HCT116 (cell line): ENCODE results near the gene C2CD4B. TPM values are rescaled to one million over a fixed set of nuclear protein-coding genes. Genes with fewer than 3 reads are reported as not detected.

Experiments used
- ATAC-seq: fragments of 200-7000 bp; cut with Tn5 transposase; 2 replicates; pipeline ENCODE4 v1.9.1; 2020; ENCODE audit warnings: mild to moderate bottlenecking, moderate library complexity
- Bru-seq: library from RNA; stranded (reverse); fragments of 400-500 nt; gene quantifications from one replicate; lab custom pipeline; 2021; lab: Mats Ljungman, UMichigan
- BruChase-seq, 2 experiments: library from RNA; stranded (reverse); fragments of 400-500 nt; gene quantifications; one replicate each; lab custom pipeline; 2021; lab: Mats Ljungman, UMichigan
- BruUV-seq: library from RNA; stranded (reverse); fragments of 400-500 nt; replicated peaks from 2 replicates; lab custom pipeline; 2021; lab: Mats Ljungman, UMichigan
- CTCF ChIA-PET: fragments of 300-600 bp; sonication (Branson Sonifier 250); formaldehyde crosslinking; loops from one replicate; lab custom pipeline; 2021; ENCODE audit warnings: antibody characterized with exemption; lab: Charles Lee
- POLR2A ChIA-PET: fragments of 300-600, 350-600 bp; sonication (Branson Sonifier 250); formaldehyde crosslinking; loops from one replicate; lab custom pipeline; 2021; ENCODE audit warnings: antibody characterized with exemption; lab: Charles Lee
- RAD21 ChIA-PET, 2 experiments: fragments of 300-600 bp; sonication (Branson Sonifier 250); formaldehyde crosslinking; loops; one replicate each; lab custom pipeline; 2023; ENCODE audit warnings: low total read pairs in 2 of 2; ENCODE audit not compliant: uncharacterized antibody in 2 of 2, unreplicated experiment in 2 of 2, low non-redundant PET in 1 of 2; lab: Charles Lee
- DNase-seq: peaks from one replicate; pipeline ENCODE4 v3.0.0-alpha.2; 2010; ENCODE audit warnings: low read depth, low spot score
- H2AFZ ChIP-seq: fragments of 200-600 bp; shearing (Covaris generic), sonication (generic); 2 replicates; pipeline ENCODE4 v1.6.1; 2017; ENCODE audit warnings: low read depth, mixed run types, mixed read lengths, antibody characterized with exemption, low read length; ENCODE audit not compliant: poor library complexity, severe bottlenecking
- H3K27ac ChIP-seq: 2 replicates; pipeline ENCODE4 v1.5.1; 2012; ENCODE audit warnings: low read depth, low read length
- H3K27me3 ChIP-seq: fragments of 200-600 bp; sonication (generic); 2 replicates; pipeline ENCODE4 v1.6.1; 2016; ENCODE audit warnings: mixed run types, low read length, mixed read lengths; ENCODE audit not compliant: insufficient read depth
- H3K36me3 ChIP-seq, 2 experiments: fragments of 200-500 bp in 1 of 2; fragments of 200-600 bp in 1 of 2; sonication (Bioruptor generic) in 1 of 2; sonication (generic) in 1 of 2; 2 replicates each; pipeline versions ENCODE4 v1.5.1 to v1.6.1; 2014 to 2016; ENCODE audit warnings: low read length in 2 of 2, inconsistent platforms in 1 of 2, mixed read lengths in 1 of 2, mixed run types in 1 of 2; ENCODE audit not compliant: insufficient read depth in 2 of 2, control insufficient read depth in 1 of 2
- H3K4me1 ChIP-seq, 2 experiments: fragments of 200-600 bp in 1 of 2; sonication (generic) in 1 of 2; 2 replicates each; pipeline versions ENCODE4 v1.5.1 to v1.6.1; 2012 to 2017; ENCODE audit warnings: low read length in 2 of 2, inconsistent platforms in 1 of 2, mild to moderate bottlenecking in 1 of 2, mixed read lengths in 1 of 2, mixed run types in 1 of 2, moderate library complexity in 1 of 2; ENCODE audit not compliant: insufficient read depth in 2 of 2, control insufficient read depth in 1 of 2
- H3K4me2 ChIP-seq: fragments of 200-600 bp; sonication (generic); 2 replicates; pipeline ENCODE4 v1.6.1; 2017; ENCODE audit warnings: mixed run types, low read length, mixed read lengths
- H3K4me3 ChIP-seq, 2 experiments: fragments of 200-600 bp in 1 of 2; sonication (generic) in 1 of 2; replicated peaks in 1 of 2; 2 replicates each; pipeline ENCODE4 v1.5.1; 2011 to 2016; ENCODE audit warnings: low read length in 2 of 2, control low read depth in 1 of 2, low read depth in 1 of 2, mild to moderate bottlenecking in 1 of 2, mixed read lengths in 1 of 2, mixed run types in 1 of 2
- H3K79me2 ChIP-seq: fragments of 200-600 bp; sonication (generic); 2 replicates; pipeline ENCODE4 v1.6.1; 2017; ENCODE audit warnings: mild to moderate bottlenecking, mixed run types, low read length, moderate library complexity, mixed read lengths; ENCODE audit not compliant: insufficient read depth
- H3K9ac ChIP-seq: fragments of 200-600 bp; sonication (generic); 2 replicates; pipeline ENCODE4 v1.6.1; 2016; ENCODE audit warnings: low read length, mixed read lengths
- H3K9me2 ChIP-seq: fragments of 200-600 bp; sonication (generic), shearing (Covaris generic); 2 replicates; pipeline ENCODE4 v1.6.1; 2017; ENCODE audit warnings: mixed run types, mild to moderate bottlenecking, moderate library complexity; ENCODE audit not compliant: insufficient read depth
- H3K9me3 ChIP-seq, 2 experiments: fragments of 200-500 bp in 1 of 2; fragments of 200-600 bp in 1 of 2; sonication (Bioruptor generic) in 1 of 2; sonication (generic) in 1 of 2; 2 replicates each; pipeline ENCODE4 v1.6.1; 2014 to 2017; ENCODE audit warnings: low read length in 2 of 2, mixed read lengths in 2 of 2, inconsistent platforms in 1 of 2, low read depth in 1 of 2, mild to moderate bottlenecking in 1 of 2, mixed run types in 1 of 2, moderate library complexity in 1 of 2; ENCODE audit not compliant: control insufficient read depth in 1 of 2, insufficient read depth in 1 of 2
- H4K20me1 ChIP-seq: fragments of 200-600 bp; sonication (generic), shearing (Covaris generic); 2 replicates; pipeline ENCODE4 v1.6.1; 2017; ENCODE audit warnings: mixed run types, mild to moderate bottlenecking, moderate library complexity; ENCODE audit not compliant: insufficient read depth
- POLR2A ChIP-seq: IDR thresholded peaks from 2 replicates; pipeline ENCODE4 v1.7.0; 2011; ENCODE audit warnings: borderline replicate concordance; ENCODE audit not compliant: insufficient read depth, insufficient read length; ENCODE audit errors: extremely low read depth
- SP1 ChIP-seq: IDR thresholded peaks from 2 replicates; pipeline ENCODE4 v1.6.1; 2012; ENCODE audit warnings: low read depth
- YY1 ChIP-seq: IDR thresholded peaks from 2 replicates; pipeline ENCODE4 v1.6.1; 2011; ENCODE audit warnings: low read length, low read depth, moderate library complexity, mild to moderate bottlenecking; ENCODE audit not compliant: insufficient replicate concordance; ENCODE audit errors: extremely low read depth
- intact Hi-C: fragments of 100-400 bp; cut with micrococcal nuclease; formaldehyde crosslinking; loops from 2 replicates; pipeline ENCODE4 v1.10.0; 2022
- long read RNA-seq: library from polyadenylated mRNA; unstranded; transcript quantifications from one replicate; pipeline ENCODE4 v2.0.0, GENCODE V29; 2021; ENCODE audit not compliant: unreplicated experiment
- polyA plus RNA-seq: library from polyadenylated mRNA; unstranded; fragments of >200 nt; gene quantifications from 2 replicates; pipeline ENCODE4 v1.2.1, GENCODE V29; 2012; ENCODE audit warnings: missing spikeins
- total RNA-seq: library from RNA; stranded (reverse); gene quantifications from one replicate; pipeline ENCODE4 v1.2.1, GENCODE V29; 2021; ENCODE audit not compliant: unreplicated experiment
- TF ChIP-seq, protein P1 (sequence below): IDR thresholded peaks from 2 replicates; pipeline ENCODE4 v1.6.1; 2012; ENCODE audit warnings: low read depth
- TF ChIP-seq, protein P2 (sequence below), 3 experiments: fragments of 200-600 bp in 1 of 3; sonication (generic) in 1 of 3; IDR thresholded peaks in 2 of 3; conservative IDR thresholded peaks in 1 of 3; 2 replicates each; pipeline ENCODE4 v1.5.1; 2012 to 2017; ENCODE audit warnings: low read depth in 2 of 3, low read length in 2 of 3, antibody characterized with exemption in 1 of 3, borderline replicate concordance in 1 of 3, control low read depth in 1 of 3, mild to moderate bottlenecking in 1 of 3, mixed read lengths in 1 of 3, mixed run types in 1 of 3, moderate library complexity in 1 of 3; ENCODE audit not compliant: insufficient read depth in 1 of 3
- TF ChIP-seq, protein P3 (sequence below): IDR thresholded peaks from 2 replicates; pipeline ENCODE4 v1.6.1; 2012

Gene C2CD4B, protein sequence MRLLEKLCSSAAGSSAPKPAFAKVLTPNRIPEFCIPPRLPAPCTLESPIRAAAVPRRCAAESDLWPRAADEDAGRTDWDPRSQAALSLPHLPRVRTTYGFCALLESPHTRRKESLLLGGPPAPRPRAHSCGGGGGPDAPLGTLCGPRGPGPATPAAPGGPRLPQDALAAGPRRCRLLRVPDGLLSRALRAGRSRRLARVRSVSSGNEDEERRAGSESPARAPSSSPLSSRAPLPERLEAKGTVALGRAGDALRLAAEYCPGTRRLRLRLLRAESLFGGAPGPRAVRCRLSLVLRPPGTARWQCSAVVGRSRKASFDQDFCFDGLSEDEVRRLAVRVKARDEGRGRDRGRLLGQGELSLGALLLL
- total RNA-seq (not detected), Bru-seq, nascent RNA (not detected), BruChase-seq, experiment 1, labeled RNA remaining after a 6-hour chase (not detected), BruChase-seq, experiment 2, labeled RNA remaining after a 2-hour chase (not detected)
- not detected in 2 replicates for polyA plus RNA-seq
- long read RNA-seq, result 0 reads

DNA sequence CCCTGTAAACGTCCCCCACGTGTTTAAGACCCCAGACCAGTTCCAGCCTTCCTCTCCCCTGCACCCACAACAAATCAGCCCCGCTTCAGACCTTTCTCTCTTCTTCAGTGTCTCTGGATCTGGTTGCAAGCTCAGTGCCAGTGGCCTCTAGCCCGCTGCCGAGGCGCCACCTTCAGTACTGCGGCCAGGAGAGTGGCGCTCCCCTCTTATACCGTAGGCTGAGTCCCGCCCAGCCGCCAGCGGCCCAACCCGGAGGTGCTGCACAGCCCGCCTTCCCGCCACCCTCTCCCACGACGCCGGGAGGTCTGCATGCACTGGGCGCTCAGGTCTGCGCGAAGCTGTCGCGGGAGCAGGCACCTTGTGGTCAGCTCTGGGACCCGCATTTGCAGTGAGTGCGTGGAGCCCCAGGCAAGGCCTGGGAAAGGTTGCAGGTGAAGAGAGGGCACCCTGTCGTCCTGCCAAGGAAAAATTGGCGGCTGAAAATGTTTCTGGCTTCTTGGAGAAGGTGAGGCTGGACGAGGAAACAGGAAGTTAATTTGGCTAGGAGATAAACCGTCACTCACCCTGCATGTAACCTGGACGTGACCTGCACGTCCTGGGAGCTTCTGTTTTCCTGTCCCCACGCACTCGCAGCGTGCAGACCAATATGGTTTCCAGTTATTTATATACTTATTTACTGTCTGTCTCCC lies at the start of gene C2CD4B:
Gene C2CD4B, minus strand, starts transcription at position 182 of the 689 bp plus-strand sequence. CDS start 301 bp downstream, outside the sequence.
- Histone ChIP-seq H3K4me2 (no peak within 1 kb of the TSS), H3K4me3 (no peak within 1 kb of the TSS), H3K4me1 (no peaks in the 10 kb centered on the region), H3K9ac (no peak within 1 kb of the TSS), H3K36me3 (no peaks in the 10 kb centered on the region), H3K79me2 (no peaks in the 10 kb centered on the region), H4K20me1 (no peaks in the 10 kb centered on the region), H3K9me3 (no peaks in the 10 kb centered on the region), H3K27me3 (no peaks in the 10 kb centered on the region), H3K9me2 (no peaks in the 10 kb centered on the region), H2AFZ (no peak within 1 kb of the TSS), H3K27ac (no peak within 1 kb of the TSS)
- no peak for DNase-seq
- POLR2A ChIA-PET, result no interaction called here
- intact Hi-C loops, result no loop called here
- BruUV-seq, result no TSS peak
- TF ChIP-seq, protein P1, sequence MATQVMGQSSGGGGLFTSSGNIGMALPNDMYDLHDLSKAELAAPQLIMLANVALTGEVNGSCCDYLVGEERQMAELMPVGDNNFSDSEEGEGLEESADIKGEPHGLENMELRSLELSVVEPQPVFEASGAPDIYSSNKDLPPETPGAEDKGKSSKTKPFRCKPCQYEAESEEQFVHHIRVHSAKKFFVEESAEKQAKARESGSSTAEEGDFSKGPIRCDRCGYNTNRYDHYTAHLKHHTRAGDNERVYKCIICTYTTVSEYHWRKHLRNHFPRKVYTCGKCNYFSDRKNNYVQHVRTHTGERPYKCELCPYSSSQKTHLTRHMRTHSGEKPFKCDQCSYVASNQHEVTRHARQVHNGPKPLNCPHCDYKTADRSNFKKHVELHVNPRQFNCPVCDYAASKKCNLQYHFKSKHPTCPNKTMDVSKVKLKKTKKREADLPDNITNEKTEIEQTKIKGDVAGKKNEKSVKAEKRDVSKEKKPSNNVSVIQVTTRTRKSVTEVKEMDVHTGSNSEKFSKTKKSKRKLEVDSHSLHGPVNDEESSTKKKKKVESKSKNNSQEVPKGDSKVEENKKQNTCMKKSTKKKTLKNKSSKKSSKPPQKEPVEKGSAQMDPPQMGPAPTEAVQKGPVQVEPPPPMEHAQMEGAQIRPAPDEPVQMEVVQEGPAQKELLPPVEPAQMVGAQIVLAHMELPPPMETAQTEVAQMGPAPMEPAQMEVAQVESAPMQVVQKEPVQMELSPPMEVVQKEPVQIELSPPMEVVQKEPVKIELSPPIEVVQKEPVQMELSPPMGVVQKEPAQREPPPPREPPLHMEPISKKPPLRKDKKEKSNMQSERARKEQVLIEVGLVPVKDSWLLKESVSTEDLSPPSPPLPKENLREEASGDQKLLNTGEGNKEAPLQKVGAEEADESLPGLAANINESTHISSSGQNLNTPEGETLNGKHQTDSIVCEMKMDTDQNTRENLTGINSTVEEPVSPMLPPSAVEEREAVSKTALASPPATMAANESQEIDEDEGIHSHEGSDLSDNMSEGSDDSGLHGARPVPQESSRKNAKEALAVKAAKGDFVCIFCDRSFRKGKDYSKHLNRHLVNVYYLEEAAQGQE, result no peak
- no peak for TF ChIP-seq POLR2A
- TF ChIP-seq, protein P2, sequence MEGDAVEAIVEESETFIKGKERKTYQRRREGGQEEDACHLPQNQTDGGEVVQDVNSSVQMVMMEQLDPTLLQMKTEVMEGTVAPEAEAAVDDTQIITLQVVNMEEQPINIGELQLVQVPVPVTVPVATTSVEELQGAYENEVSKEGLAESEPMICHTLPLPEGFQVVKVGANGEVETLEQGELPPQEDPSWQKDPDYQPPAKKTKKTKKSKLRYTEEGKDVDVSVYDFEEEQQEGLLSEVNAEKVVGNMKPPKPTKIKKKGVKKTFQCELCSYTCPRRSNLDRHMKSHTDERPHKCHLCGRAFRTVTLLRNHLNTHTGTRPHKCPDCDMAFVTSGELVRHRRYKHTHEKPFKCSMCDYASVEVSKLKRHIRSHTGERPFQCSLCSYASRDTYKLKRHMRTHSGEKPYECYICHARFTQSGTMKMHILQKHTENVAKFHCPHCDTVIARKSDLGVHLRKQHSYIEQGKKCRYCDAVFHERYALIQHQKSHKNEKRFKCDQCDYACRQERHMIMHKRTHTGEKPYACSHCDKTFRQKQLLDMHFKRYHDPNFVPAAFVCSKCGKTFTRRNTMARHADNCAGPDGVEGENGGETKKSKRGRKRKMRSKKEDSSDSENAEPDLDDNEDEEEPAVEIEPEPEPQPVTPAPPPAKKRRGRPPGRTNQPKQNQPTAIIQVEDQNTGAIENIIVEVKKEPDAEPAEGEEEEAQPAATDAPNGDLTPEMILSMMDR (IDR thresholded peaks at IDR 0.05 in 2 of 3, conservative IDR thresholded peaks at IDR 0.05 in 1 of 3; ENCODE audit: borderline replicate concordance in 1 of 3, insufficient read depth in 1 of 3, low read depth in 2 of 3, low read length in 2 of 3), result no peak
- no peak for TF ChIP-seq SP1
- TF ChIP-seq, protein P3, sequence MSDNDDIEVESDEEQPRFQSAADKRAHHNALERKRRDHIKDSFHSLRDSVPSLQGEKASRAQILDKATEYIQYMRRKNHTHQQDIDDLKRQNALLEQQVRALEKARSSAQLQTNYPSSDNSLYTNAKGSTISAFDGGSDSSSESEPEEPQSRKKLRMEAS, result no peak
- TF ChIP-seq YY1, result no peak
- CTCF ChIA-PET, result no interaction called here
- no peak for ATAC-seq
- RAD21 ChIA-PET, result no interaction called here
